H1 (cell line): ENCODE measurements around the gene ALG9.

ENCODE experiments used
- POLR2AphosphoS5 ChIP-seq: IDR thresholded peaks from 2 replicates; pipeline ENCODE4 v1.6.1; 2011; ENCODE audit warnings: low read depth, low read length
- TEAD4 ChIP-seq: IDR thresholded peaks from 2 replicates; pipeline ENCODE4 v1.6.1; 2012; ENCODE audit warnings: low read depth, low read length, inconsistent platforms, mixed read lengths
- TF ChIP-seq, protein P1 (sequence below), 3 experiments: IDR thresholded peaks; 1 replicate in 2 of 3; 2 replicates in 1 of 3; pipeline versions ENCODE4 v1.5.1 to v1.6.1; 2011; ENCODE audit warnings: low read length in 3 of 3, mild to moderate bottlenecking in 3 of 3, inconsistent platforms in 2 of 3, low read depth in 1 of 3, moderate library complexity in 1 of 3; ENCODE audit not compliant: insufficient read depth in 1 of 3; ENCODE audit errors: control extremely low read depth in 1 of 3

DNA sequence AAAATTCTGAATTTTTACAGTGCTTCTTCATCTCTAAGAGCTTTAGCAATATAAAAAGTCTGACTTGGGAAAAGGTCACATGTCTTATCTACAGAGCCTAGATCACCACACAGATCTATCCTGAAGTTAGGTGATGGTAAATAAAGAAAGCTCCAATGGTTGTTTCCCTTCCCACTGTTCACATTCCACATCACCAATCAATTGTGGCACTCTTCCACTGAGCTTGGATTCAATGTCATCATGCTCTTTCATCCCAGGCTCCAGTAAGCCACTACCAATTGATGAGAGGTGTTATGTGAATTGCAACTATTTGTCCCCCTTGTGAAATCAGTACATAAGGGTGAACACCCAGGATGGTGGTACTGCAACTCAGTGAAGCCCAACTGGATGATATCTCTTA, 47.8 kb downstream of the ALG9 start:
- TF ChIP-seq POLR2AphosphoS5 (no peak), TEAD4 (no peak)
- TF ChIP-seq, protein P1, sequence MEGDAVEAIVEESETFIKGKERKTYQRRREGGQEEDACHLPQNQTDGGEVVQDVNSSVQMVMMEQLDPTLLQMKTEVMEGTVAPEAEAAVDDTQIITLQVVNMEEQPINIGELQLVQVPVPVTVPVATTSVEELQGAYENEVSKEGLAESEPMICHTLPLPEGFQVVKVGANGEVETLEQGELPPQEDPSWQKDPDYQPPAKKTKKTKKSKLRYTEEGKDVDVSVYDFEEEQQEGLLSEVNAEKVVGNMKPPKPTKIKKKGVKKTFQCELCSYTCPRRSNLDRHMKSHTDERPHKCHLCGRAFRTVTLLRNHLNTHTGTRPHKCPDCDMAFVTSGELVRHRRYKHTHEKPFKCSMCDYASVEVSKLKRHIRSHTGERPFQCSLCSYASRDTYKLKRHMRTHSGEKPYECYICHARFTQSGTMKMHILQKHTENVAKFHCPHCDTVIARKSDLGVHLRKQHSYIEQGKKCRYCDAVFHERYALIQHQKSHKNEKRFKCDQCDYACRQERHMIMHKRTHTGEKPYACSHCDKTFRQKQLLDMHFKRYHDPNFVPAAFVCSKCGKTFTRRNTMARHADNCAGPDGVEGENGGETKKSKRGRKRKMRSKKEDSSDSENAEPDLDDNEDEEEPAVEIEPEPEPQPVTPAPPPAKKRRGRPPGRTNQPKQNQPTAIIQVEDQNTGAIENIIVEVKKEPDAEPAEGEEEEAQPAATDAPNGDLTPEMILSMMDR (IDR thresholded peaks at IDR 0.05; ENCODE audit: control extremely low read depth in 1 of 3, insufficient read depth in 1 of 3, low read depth in 1 of 3, low read length in 3 of 3), result no peak
